Mucosa of descending colon (tissue), 3 donors: ENCODE data around the gene CAMK4. TPM values are rescaled to one million over a fixed set of nuclear protein-coding genes. Genes with fewer than 3 reads are reported as not detected.

Source experiments
- ATAC-seq: fragments of 200-7000 bp; cut with Tn5 transposase; one replicate; pipeline ENCODE4 v1.9.1; 2020; ENCODE audit warnings: mild to moderate bottlenecking, moderate library complexity
- DNase-seq, 3 donors: peaks; one replicate each; pipeline ENCODE4 v3.0.0-alpha.2; 2020
- H3K36me3 ChIP-seq: fragments of 200-600 bp; one replicate; pipeline ENCODE4 v1.8.0; 2021; ENCODE audit warnings: low read depth, mild to moderate bottlenecking
- H3K4me1 ChIP-seq: fragments of 200-600 bp; one replicate; pipeline ENCODE4 v1.8.0; 2021; ENCODE audit warnings: low read depth, mild to moderate bottlenecking
- H3K4me3 ChIP-seq: fragments of 200-600 bp; one replicate; pipeline ENCODE4 v1.8.0; 2021; ENCODE audit warnings: mild to moderate bottlenecking
- H3K9me3 ChIP-seq: fragments of 200-600 bp; one replicate; pipeline ENCODE4 v1.8.0; 2021; ENCODE audit warnings: mild to moderate bottlenecking
- CTCF ChIP-seq: fragments of 200-600 bp; IDR thresholded peaks from one replicate; pipeline ENCODE4 v1.8.0; 2022; ENCODE audit warnings: antibody characterized with exemption, mild to moderate bottlenecking
- intact Hi-C, 2 donors: fragments of 100-400 bp; cut with DNase I in 1 of 2; cut with micrococcal nuclease in 1 of 2; formaldehyde crosslinking; loops; one replicate each; pipeline versions ENCODE4 v1.11.0 to v1.11.1; 2022; cut with DNase I, micrococcal nuclease
- total RNA-seq, 3 donors: library from RNA; stranded (reverse); fragmentation: NEBNext Ultra II Directional in 2 of 3; extraction: Animal tissue kit (Norgen Biotek cat#: 25700) in 2 of 3; gene quantifications; one replicate each; pipeline versions ENCODE4 v1.2.1 to v1.2.4, GENCODE V29; 2021 to 2023
- donor health status: DM: no; HTN: no; CAD: no; lungs with moderate emphysema.
- donor health status: DM: no; HTN: no; CAD: no.
- donor health status: DM: no; HTN: yes; CAD: no.

Gene CAMK4
- total RNA-seq, 3 donors from 2014 or later, result 2.0 to 5.5 (median 4.0) TPM

DNA sequence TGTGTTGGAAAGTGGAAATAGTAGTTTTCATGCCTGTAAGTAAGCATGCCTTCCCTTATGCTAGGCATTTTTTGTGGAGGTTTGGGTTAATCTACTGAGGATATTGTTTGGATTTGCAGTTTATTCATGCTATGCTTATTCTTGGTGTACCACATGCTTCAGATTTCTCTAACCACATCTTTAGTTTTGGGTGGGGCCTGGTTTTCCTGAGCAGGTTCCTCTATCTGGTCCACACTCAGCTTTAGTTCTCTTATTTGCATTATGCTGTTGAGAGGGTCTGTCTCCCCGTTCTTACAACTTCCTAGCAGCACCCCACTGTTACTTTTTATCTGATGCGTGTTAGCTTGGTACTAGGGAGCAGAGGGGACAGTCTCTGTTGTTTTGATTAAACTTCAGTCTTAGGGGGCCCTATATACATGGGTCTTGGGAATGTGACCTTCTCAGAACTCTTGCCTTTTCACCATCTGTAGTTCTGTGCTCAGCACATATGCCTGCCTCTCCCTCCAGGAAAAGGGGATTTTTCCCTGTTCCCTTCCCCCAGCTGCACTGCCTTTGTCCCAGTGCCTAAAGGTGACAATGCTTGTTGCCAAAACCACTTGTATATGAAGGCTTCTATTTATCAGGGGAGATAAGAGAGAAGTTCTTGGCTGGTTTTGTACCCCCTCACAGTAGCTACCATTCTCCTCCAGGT is 10.0 kb upstream of the CAMK4 start:
- no peaks in the 10 kb centered on the region for H3K9me3 ChIP-seq
- no peak for ATAC-seq

GRCh38 chr5:111215971-111216370 is 8.2 kb upstream of the CAMK4 start:
- no peaks in the 10 kb centered on the region for H3K4me1 ChIP-seq
- no peaks in the 10 kb centered on the region for H3K9me3 ChIP-seq
- no peak for TF ChIP-seq CTCF
- DNase-seq, result no peak
- H3K4me3 ChIP-seq, result no peak overlapping the region
- no peaks in the 10 kb centered on the region for H3K36me3 ChIP-seq
- intact Hi-C loops, result no loop called here
- no peak for ATAC-seq

More for the DNA sequence above, 10.0 kb upstream of the CAMK4 start:
- no peaks in the 10 kb centered on the region for H3K36me3 ChIP-seq
- no peaks in the 10 kb centered on the region for H3K4me1 ChIP-seq
- TF ChIP-seq CTCF, result no peak
- intact Hi-C loops, result no loop called here
- no peak for DNase-seq
- no peak overlapping the region for H3K4me3 ChIP-seq

DNA sequence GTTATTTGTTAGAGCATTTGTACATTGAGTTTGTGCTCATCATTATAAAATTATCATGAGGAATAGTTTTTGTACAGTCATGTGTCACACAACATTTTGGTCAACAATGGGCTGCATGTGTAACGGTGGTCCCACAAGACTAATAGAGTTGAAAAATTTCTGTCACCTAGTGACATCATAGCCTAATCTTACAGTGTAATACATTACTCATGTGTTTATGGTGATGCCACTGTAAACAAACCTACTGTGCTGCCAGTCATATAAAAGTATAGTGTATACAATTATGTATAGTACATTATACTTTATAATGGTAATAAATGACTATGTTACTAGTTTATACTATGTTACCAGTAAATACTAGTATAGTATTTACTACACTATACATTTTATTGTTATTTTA is 3.0 kb upstream of the CAMK4 start:
- TF ChIP-seq CTCF, result no peak
- intact Hi-C loops, result no loop called here
- H3K4me1 ChIP-seq, result peaks cover 6% of the 10 kb centered on the region
- H3K36me3 ChIP-seq, result no peaks in the 10 kb centered on the region
- no peak for ATAC-seq
- no peak for DNase-seq
- H3K4me3 ChIP-seq, result no peak overlapping the region
- no peaks in the 10 kb centered on the region for H3K9me3 ChIP-seq

GRCh38 chr5:111223101-111223786 is 940 bp upstream of the CAMK4 start:
- no peak for DNase-seq
- intact Hi-C loops, result no loop called here
- Histone ChIP-seq H3K9me3 (no peaks in the 10 kb centered on the region), H3K36me3 (no peaks in the 10 kb centered on the region), H3K4me1 (peaks cover 6% of the 10 kb centered on the region), H3K4me3 (no peak overlapping the region)
- ATAC-seq, result peak; percentile 3
- no peak for TF ChIP-seq CTCF

GRCh38 chr5:111224561-111225345 is 569 bp downstream of the CAMK4 start:
- no peak for TF ChIP-seq CTCF
- intact Hi-C loops, result no loop called here
- Histone ChIP-seq H3K4me3 (peak overlapping the region; percentile 15), H3K36me3 (no peaks in the 10 kb centered on the region), H3K4me1 (peaks cover 9% of the 10 kb centered on the region), H3K9me3 (no peaks in the 10 kb centered on the region)
- ATAC-seq, result peak; percentile 3
- no peak for DNase-seq
